ENCODE data around the gene PTH2.

- no peak for TF ChIP-seq CTCF (IDR thresholded peaks at IDR 0.05)
- TF ChIP-seq POLR2A (IDR thresholded peaks at IDR 0.05), result no peak
- TF ChIP-seq EP300 (IDR thresholded peaks at IDR 0.05), result no peak
Measured at GRCh38 chr19:49431330-49431749, 8.1 kb upstream of the PTH2 start.
